ENCODE data around the gene SGSH. TPM values are rescaled to one million over a fixed set of nuclear protein-coding genes. Genes with fewer than 3 reads are reported as not detected.

Gene SGSH
- total RNA-seq, 1 experiment from 2014 or later: 19.8 TPM

DNA sequence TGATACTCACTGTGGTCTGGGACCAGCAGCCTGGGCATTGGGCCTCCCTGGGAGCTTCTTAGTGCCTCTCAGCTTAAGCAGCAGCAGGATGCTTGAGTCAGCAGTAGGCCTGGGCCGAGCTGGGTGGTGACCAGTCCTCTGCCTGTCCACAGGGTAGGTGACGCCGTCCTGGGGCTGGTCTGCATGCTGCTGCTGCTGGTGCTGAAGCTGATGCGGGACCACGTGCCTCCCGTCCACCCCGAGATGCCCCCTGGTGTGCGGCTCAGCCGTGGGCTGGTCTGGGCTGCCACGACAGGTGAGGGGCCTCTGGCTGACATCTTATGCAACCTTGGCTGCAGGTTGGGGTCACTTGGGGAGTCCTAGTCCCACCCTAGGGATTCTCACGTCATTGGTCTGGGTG is 7.5 kb upstream of the SGSH start:
- no peak overlapping the region for H2AFZ ChIP-seq (ENCODE audit: low read length)
- Mint-ChIP-seq H3K9me3 (peaks cover 12 to 15% of the 10 kb centered on the region in 2 experiments), H3K4me1 (peaks cover 24 to 26% of the 10 kb centered on the region in 2 experiments), H3K27me3 (ENCODE audit: low read depth) (no peaks in the 10 kb centered on the region), H3K36me3 (ENCODE audit: insufficient read depth in 1 of 3, low read depth in 3 of 3) (peaks cover 24 to 44% (median 39%) of the 10 kb centered on the region in 3 experiments), H3K27ac (no peak overlapping the region), H3K4me3 (no peak overlapping the region)
- H3K27ac ChIP-seq (ENCODE audit: insufficient read length, low read depth, low read length): no peak overlapping the region
- no peaks in the 10 kb centered on the region for H3K4me1 ChIP-seq (ENCODE audit: insufficient read depth, low read length)
- no peaks in the 10 kb centered on the region for H3K9me3 ChIP-seq (ENCODE audit: control insufficient read depth, low read depth, low read length)
- H2BK12ac ChIP-seq (ENCODE audit: insufficient read length, low read depth, low read length): no peak overlapping the region
- no peak overlapping the region for H4K8ac ChIP-seq (replicated peaks; ENCODE audit: insufficient read length, low read depth, low read length)
- H3K27me3 ChIP-seq (ENCODE audit: insufficient read depth, low read length): no peaks in the 10 kb centered on the region
- no peak overlapping the region for H2BK20ac ChIP-seq (ENCODE audit: low read depth, low read length, poor library complexity, severe bottlenecking)
- H3K4ac ChIP-seq (ENCODE audit: low read depth, low read length): no peak overlapping the region
- TF ChIP-seq, protein P1, sequence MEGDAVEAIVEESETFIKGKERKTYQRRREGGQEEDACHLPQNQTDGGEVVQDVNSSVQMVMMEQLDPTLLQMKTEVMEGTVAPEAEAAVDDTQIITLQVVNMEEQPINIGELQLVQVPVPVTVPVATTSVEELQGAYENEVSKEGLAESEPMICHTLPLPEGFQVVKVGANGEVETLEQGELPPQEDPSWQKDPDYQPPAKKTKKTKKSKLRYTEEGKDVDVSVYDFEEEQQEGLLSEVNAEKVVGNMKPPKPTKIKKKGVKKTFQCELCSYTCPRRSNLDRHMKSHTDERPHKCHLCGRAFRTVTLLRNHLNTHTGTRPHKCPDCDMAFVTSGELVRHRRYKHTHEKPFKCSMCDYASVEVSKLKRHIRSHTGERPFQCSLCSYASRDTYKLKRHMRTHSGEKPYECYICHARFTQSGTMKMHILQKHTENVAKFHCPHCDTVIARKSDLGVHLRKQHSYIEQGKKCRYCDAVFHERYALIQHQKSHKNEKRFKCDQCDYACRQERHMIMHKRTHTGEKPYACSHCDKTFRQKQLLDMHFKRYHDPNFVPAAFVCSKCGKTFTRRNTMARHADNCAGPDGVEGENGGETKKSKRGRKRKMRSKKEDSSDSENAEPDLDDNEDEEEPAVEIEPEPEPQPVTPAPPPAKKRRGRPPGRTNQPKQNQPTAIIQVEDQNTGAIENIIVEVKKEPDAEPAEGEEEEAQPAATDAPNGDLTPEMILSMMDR (conservative IDR thresholded peaks at IDR 0.05): no peak
- no peak overlapping the region for H2AK5ac ChIP-seq (ENCODE audit: insufficient read length, low read length)
- no peak overlapping the region for H4K91ac ChIP-seq (ENCODE audit: insufficient read length, low read depth, low read length)
- H3K14ac ChIP-seq (ENCODE audit: insufficient read depth, low read length): no peak overlapping the region
- no peak overlapping the region for H2BK120ac ChIP-seq (ENCODE audit: low read depth, low read length, poor library complexity, severe bottlenecking)
- H3T11ph ChIP-seq (ENCODE audit: low read length): no peak overlapping the region
- DNase-seq: no peak
- no peak overlapping the region for H4K5ac ChIP-seq (ENCODE audit: insufficient read length, low read depth, low read length)
- H3K9ac ChIP-seq (ENCODE audit: extremely low read depth, insufficient read length, low read length): no peak overlapping the region
- no peak overlapping the region for H2BK15ac ChIP-seq (ENCODE audit: low read depth, low read length)
- H4K20me1 ChIP-seq (ENCODE audit: control insufficient read depth, insufficient read depth, insufficient read length): no peaks in the 10 kb centered on the region
- no peaks in the 10 kb centered on the region for H3K23me2 ChIP-seq (ENCODE audit: insufficient read length, low read depth, low read length, poor library complexity, severe bottlenecking)
- no peaks in the 10 kb centered on the region for H3K79me2 ChIP-seq (ENCODE audit: insufficient read depth, low read length)
- H3K18ac ChIP-seq (ENCODE audit: insufficient read length, low read depth, low read length): no peak overlapping the region
- no peak overlapping the region for H3K23ac ChIP-seq (ENCODE audit: insufficient read length, low read depth, low read length)
- no peaks in the 10 kb centered on the region for H3K79me1 ChIP-seq (ENCODE audit: insufficient read depth, low read depth, low read length, poor library complexity, severe bottlenecking)
- WGBS (ENCODE audit: extremely low coverage, insufficient read length, low lambda C conversion rate): no CpG with 5 or more reads among the region's 11 CpGs
- H3K4me2 ChIP-seq (ENCODE audit: insufficient read depth, insufficient read length, low read length): no peak overlapping the region
- H2BK5ac ChIP-seq (ENCODE audit: insufficient read length, low read length): no peak overlapping the region
- no peak overlapping the region for H3K56ac ChIP-seq (ENCODE audit: insufficient read length, low read depth, low read length)
